ENCODE measurements around the gene TMEM185A.
A peak's percentile ranks its signal among the peaks of the same experiment; 100 is the strongest.
"Not testable (repeated sequence)": the region's sequence is repeated elsewhere in the genome, so short reads cannot be mapped to it uniquely, and the experiment has no call there.

Gene TMEM185A

GRCh38 chrX:149610511-149610910 lies 21.1 kb downstream of the TMEM185A start:
- TF ChIP-seq ZFX (IDR thresholded peaks at IDR 0.05) (no peak), CTCF (conservative IDR thresholded peaks at IDR 0.05) (no peak)
- H3K27ac ChIP-seq, result no peak overlapping the region

GRCh38 chrX:149607699-149608098 lies 23.9 kb downstream of the TMEM185A start:
- no peak for TF ChIP-seq CTCF (conservative IDR thresholded peaks at IDR 0.05)
- TF ChIP-seq ZFX (IDR thresholded peaks at IDR 0.05), result no peak
- no peak overlapping the region for H3K27ac ChIP-seq

GRCh38 chrX:149605248-149605885 lies 26.2 kb downstream of the TMEM185A start:
- not testable (repeated sequence) for H3K27ac ChIP-seq

- not testable (repeated sequence) for H3K27ac ChIP-seq
Observed at GRCh38 chrX:149598603-149599002, 33.0 kb downstream of the TMEM185A start.

GRCh38 chrX:149595943-149596342 lies 35.6 kb downstream of the TMEM185A start:
- not testable (repeated sequence) for H3K27ac ChIP-seq

GRCh38 chrX:149595214-149595613 lies 36.4 kb downstream of the TMEM185A start, which contains the start of gene HSFX2:
HSFX2 (minus strand) TSS chrX:149595314; CDS start chrX:149594700, 614 bp downstream.
- not testable (repeated sequence) for H3K27ac ChIP-seq

- H3K27ac ChIP-seq, result not testable (repeated sequence)
Observed at GRCh38 chrX:149590993-149591392, 40.6 kb downstream of the TMEM185A start.

GRCh38 chrX:149587359-149587758 lies 44.2 kb downstream of the TMEM185A start, which contains the start of gene MAGEA9B:
MAGEA9B (minus strand) TSS chrX:149587459; CDS start chrX:149583179, 4,280 bp downstream.
- H3K27ac ChIP-seq, result not testable (repeated sequence)

- H3K27ac ChIP-seq, result not testable (repeated sequence)
Observed at GRCh38 chrX:149585631-149586030, 46.0 kb downstream of the TMEM185A start.

- H3K27ac ChIP-seq, result not testable (repeated sequence)
Observed at GRCh38 chrX:149573456-149573855, 58.1 kb downstream of the TMEM185A start.

- H3K27ac ChIP-seq, result no peak overlapping the region
- TF ChIP-seq ZFX (IDR thresholded peaks at IDR 0.05) (no peak), CTCF (conservative IDR thresholded peaks at IDR 0.05) (no peak)
Observed at GRCh38 chrX:149572743-149573142, 58.8 kb downstream of the TMEM185A start.

- no peak; the same call in 1 of the 2 replicates for TF ChIP-seq CTCF (conservative IDR thresholded peaks at IDR 0.05)
- TF ChIP-seq ZFX (IDR thresholded peaks at IDR 0.05), result no peak
- H3K27ac ChIP-seq, result peak overlapping the region; percentile 20; the same call in 1 of the 2 replicates
Observed at GRCh38 chrX:149571770-149572169, 59.8 kb downstream of the TMEM185A start.
